ENCODE results near the gene ABHD4. TPM values are rescaled to one million over a fixed set of nuclear protein-coding genes. Genes with fewer than 3 reads are reported as not detected.

Gene ABHD4
- total and polyA plus RNA-seq, 2 experiments from 2014 or later: 39.1 to 40.0 TPM

DNA sequence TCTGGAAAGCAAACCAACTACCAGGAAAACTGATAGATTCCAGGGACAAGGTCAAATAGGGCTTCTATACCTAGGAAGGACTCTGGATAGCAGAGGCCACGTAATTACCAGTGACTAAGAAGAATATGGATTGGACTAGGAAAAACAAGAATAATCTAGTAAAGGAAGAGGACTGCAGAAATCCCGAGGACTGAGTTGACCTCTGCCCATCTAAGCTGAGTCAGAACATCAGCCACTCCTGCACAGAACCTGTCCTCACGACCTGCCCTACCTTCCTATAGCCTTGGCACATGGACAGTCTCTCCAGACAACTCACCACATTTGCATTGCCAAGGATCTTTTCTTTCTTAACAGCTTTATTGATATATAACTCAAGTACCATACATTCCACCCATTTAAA, 43.7 kb downstream of the ABHD4 start (continued):
- TF ChIP-seq, protein P1, sequence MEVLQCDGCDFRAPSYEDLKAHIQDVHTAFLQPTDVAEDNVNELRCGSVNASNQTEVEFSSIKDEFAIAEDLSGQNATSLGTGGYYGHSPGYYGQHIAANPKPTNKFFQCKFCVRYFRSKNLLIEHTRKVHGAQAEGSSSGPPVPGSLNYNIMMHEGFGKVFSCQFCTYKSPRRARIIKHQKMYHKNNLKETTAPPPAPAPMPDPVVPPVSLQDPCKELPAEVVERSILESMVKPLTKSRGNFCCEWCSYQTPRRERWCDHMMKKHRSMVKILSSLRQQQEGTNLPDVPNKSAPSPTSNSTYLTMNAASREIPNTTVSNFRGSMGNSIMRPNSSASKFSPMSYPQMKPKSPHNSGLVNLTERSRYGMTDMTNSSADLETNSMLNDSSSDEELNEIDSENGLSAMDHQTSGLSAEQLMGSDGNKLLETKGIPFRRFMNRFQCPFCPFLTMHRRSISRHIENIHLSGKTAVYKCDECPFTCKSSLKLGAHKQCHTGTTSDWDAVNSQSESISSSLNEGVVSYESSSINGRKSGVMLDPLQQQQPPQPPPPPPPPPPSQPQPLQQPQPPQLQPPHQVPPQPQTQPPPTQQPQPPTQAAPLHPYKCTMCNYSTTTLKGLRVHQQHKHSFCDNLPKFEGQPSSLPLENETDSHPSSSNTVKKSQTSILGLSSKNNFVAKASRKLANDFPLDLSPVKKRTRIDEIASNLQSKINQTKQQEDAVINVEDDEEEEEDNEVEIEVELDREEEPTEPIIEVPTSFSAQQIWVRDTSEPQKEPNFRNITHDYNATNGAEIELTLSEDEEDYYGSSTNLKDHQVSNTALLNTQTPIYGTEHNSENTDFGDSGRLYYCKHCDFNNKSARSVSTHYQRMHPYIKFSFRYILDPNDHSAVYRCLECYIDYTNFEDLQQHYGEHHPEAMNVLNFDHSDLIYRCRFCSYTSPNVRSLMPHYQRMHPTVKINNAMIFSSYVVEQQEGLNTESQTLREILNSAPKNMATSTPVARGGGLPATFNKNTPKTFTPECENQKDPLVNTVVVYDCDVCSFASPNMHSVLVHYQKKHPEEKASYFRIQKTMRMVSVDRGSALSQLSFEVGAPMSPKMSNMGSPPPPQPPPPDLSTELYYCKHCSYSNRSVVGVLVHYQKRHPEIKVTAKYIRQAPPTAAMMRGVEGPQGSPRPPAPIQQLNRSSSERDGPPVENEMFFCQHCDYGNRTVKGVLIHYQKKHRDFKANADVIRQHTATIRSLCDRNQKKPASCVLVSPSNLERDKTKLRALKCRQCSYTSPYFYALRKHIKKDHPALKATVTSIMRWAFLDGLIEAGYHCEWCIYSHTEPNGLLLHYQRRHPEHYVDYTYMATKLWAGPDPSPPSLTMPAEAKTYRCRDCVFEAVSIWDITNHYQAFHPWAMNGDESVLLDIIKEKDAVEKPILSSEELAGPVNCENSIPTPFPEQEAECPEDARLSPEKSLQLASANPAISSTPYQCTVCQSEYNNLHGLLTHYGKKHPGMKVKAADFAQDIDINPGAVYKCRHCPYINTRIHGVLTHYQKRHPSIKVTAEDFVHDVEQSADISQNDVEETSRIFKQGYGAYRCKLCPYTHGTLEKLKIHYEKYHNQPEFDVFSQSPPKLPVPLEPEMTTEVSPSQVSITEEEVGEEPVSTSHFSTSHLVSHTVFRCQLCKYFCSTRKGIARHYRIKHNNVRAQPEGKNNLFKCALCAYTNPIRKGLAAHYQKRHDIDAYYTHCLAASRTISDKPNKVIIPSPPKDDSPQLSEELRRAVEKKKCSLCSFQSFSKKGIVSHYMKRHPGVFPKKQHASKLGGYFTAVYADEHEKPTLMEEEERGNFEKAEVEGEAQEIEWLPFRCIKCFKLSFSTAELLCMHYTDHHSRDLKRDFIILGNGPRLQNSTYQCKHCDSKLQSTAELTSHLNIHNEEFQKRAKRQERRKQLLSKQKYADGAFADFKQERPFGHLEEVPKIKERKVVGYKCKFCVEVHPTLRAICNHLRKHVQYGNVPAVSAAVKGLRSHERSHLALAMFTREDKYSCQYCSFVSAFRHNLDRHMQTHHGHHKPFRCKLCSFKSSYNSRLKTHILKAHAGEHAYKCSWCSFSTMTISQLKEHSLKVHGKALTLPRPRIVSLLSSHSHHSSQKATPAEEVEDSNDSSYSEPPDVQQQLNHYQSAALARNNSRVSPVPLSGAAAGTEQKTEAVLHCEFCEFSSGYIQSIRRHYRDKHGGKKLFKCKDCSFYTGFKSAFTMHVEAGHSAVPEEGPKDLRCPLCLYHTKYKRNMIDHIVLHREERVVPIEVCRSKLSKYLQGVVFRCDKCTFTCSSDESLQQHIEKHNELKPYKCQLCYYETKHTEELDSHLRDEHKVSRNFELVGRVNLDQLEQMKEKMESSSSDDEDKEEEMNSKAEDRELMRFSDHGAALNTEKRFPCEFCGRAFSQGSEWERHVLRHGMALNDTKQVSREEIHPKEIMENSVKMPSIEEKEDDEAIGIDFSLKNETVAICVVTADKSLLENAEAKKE (CRISPR knock-in tag; IDR thresholded peaks at IDR 0.05): no peak

DNA sequence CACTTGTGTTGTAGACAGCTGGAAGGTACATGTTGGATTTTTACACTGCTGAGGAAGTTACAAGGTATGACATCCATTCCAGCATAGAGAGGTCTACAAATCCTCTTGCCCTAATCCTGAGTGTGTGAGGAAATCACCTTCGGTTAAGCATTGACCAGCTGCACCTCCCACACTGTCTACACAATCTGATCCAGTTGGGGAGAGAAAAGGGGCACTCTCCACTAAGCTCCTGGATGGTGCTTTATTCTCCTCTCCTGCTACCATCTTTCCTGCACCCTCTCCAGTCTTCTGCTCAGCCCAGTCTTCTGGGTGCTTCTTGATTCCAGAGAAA, 46.2 kb downstream of the ABHD4 start, which contains the start of gene OR6J1:
TSS of gene OR6J1 (minus strand) at position 48 of the 331 bp plus-strand sequence. CDS start 9,541 bp downstream, outside the sequence.
- Mint-ChIP-seq H3K27ac (no peak within 1 kb of the TSS), H3K9me3 (no peaks in the 10 kb centered on the region), H3K36me3 (ENCODE audit: low read depth) (no peaks in the 10 kb centered on the region), H3K27me3 (ENCODE audit: insufficient read depth, low read depth, poor library complexity) (peaks cover 2% of the 10 kb centered on the region), H3K4me3 (no peak within 1 kb of the TSS), H3K4me1 (no peaks in the 10 kb centered on the region)
- Histone ChIP-seq H3K9me2 (ENCODE audit: insufficient read depth) (no peaks in the 10 kb centered on the region), H3K4me3 (no peak within 1 kb of the TSS), H4K20me1 (replicated peaks; ENCODE audit: insufficient read depth) (no peaks in the 10 kb centered on the region), H3K27me3 (ENCODE audit: insufficient read depth) (no peaks in the 10 kb centered on the region), H3K27ac (ENCODE audit: low read depth) (no peak within 1 kb of the TSS), H3K4me1 (ENCODE audit: insufficient read depth) (no peaks in the 10 kb centered on the region), H3K79me2 (replicated peaks; ENCODE audit: insufficient read depth) (no peaks in the 10 kb centered on the region), H3K36me3 (ENCODE audit: insufficient read depth) (no peaks in the 10 kb centered on the region), H3F3A (replicated peaks; ENCODE audit: low read depth) (no peaks in the 10 kb centered on the region), H2AFZ (no peak within 1 kb of the TSS), H3K4me2 (no peak within 1 kb of the TSS)
- ATAC-seq (no peak), DNase-seq (ENCODE audit: low spot score) (no peak)
- TF ChIP-seq POLR2AphosphoS5 (IDR thresholded peaks at IDR 0.05; ENCODE audit: low read depth) (no peak), CREB1 (CRISPR knock-in tag; IDR thresholded peaks at IDR 0.05; ENCODE audit: low read depth) (no peak), EZH2 (IDR thresholded peaks at IDR 0.05; ENCODE audit: low read depth, unreplicated experiment) (no peak), JUNB (IDR thresholded peaks at IDR 0.05; ENCODE audit: unreplicated experiment) (no peak), ZNF331 (CRISPR knock-in tag; IDR thresholded peaks at IDR 0.05; ENCODE audit: low read depth) (no peak)
